Activated T-helper 1 cell treated with anti-CD3 and anti-CD28 coated beads, Interleukin-12 subunit alpha, Interleukin-12 subunit beta, Interleukin-2, Interleukin-4 antibody, amounts not matched to agents 30 ng/mL and 10 ng/mL and 1 ng/mL, durations not matched to agents 14 hours and 24 hours and 36 hours (primary cell): Measurements from ENCODE around the gene RAMP1. TPM values are rescaled to one million over a fixed set of nuclear protein-coding genes. Genes with fewer than 3 reads are reported as not detected.
"Not testable (repeated sequence)": the region's sequence is repeated elsewhere in the genome, so short reads cannot be mapped to it uniquely, and the experiment has no call there.

Experiments
- DNase-seq: peaks from one replicate; pipeline ENCODE4 v3.0.0; 2021; ENCODE audit warnings: low spot score
- H3K27ac Mint-ChIP-seq: one replicate; pipeline ENCODE4 v1.8.0; 2021; ENCODE audit warnings: mild to moderate bottlenecking, mixed read lengths
- H3K27me3 Mint-ChIP-seq: one replicate; pipeline ENCODE4 v1.8.0; 2022; ENCODE audit warnings: mild to moderate bottlenecking, moderate library complexity, mixed read lengths; ENCODE audit not compliant: insufficient read depth
- H3K36me3 Mint-ChIP-seq: one replicate; pipeline ENCODE4 v1.8.0; 2021; ENCODE audit warnings: low read depth, mixed read lengths
- H3K4me1 Mint-ChIP-seq: one replicate; pipeline ENCODE4 v1.8.0; 2021; ENCODE audit warnings: low read depth, mixed read lengths
- H3K4me3 Mint-ChIP-seq: one replicate; pipeline ENCODE4 v1.8.0; 2021; ENCODE audit warnings: mild to moderate bottlenecking, moderate library complexity, mixed read lengths
- H3K9me3 Mint-ChIP-seq: one replicate; pipeline ENCODE4 v1.8.0; 2021; ENCODE audit warnings: mixed read lengths
- intact Hi-C: fragments of 100-400 bp; cut with micrococcal nuclease; formaldehyde crosslinking; loops from one replicate; pipeline ENCODE4 v1.15.1; 2024
- total RNA-seq: library from RNA; stranded (reverse); gene quantifications from 2 replicates; pipeline ENCODE4 v1.2.3, GENCODE V29; 2022

Gene RAMP1
- total RNA-seq, 1 donor from 2014 or later, result 19.4 TPM

DNA sequence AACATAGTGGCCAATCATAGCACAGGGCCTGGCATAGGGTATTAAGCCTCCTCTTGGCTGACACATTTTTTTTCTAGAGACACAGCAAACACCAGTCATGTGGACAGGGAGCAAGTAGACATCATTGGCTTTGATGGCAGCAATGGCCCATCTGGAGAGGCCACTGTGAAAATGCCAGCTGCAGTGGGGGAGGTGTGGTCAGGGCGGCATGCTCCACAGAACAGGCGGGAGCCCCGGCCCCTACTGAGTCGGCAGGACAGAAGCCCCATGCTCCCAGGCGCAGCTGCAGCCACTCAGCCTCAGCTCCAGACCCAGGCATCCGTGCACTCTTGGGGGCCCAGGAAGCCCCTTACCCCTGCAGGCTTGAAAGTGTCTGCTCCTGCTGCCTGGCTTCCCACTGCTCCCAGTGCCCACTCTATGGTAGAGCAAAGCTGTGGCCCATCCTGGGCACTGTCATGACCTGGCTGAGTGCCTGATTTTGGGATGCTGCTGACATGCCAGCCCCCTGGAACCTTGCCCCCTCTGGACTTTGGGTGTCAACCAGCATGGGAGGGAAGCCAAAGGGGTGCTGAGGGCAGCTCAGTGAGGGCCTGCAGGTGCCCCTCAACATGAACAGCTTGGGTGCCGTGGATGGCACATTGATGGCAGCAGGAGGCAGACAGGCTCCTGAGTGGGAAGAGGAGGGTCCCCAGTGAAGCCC lies 84.1 kb downstream of the RAMP1 start:
- DNase-seq, result no peak
- Mint-ChIP-seq H3K27ac (peak overlapping the region; percentile 36), H3K4me3 (no peak overlapping the region), H3K27me3 (peaks cover 7% of the 10 kb centered on the region), H3K36me3 (peaks cover 7% of the 10 kb centered on the region), H3K9me3 (peaks cover 35% of the 10 kb centered on the region), H3K4me1 (peaks cover 63% of the 10 kb centered on the region)
- intact Hi-C loops, result no loop called here

DNA sequence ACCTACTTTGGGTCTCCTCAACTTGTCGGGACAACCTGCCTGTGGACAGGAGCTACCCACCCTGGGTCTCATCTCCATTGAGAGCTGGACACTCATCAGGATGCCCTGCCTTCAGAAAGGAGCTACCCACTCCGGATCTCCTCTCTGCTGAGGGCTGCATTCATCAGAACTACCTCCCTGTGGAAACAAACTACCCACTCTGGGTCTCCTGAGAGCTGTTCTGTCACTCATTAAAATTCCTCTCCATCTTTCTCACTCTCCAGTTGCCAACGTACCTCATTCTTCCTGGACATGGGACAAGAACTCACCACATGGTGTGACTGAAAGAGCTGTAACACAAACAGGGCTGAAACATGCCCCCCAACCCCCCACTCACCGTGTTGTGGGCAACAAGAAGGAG lies 84.9 kb downstream of the RAMP1 start:
- DNase-seq, result no peak
- Mint-ChIP-seq H3K4me3 (no peak overlapping the region), H3K9me3 (peaks cover 35% of the 10 kb centered on the region), H3K27me3 (peaks cover 8% of the 10 kb centered on the region), H3K36me3 (peaks cover 7% of the 10 kb centered on the region), H3K27ac (no peak overlapping the region), H3K4me1 (peaks cover 57% of the 10 kb centered on the region)
- intact Hi-C loops, result no loop called here

DNA sequence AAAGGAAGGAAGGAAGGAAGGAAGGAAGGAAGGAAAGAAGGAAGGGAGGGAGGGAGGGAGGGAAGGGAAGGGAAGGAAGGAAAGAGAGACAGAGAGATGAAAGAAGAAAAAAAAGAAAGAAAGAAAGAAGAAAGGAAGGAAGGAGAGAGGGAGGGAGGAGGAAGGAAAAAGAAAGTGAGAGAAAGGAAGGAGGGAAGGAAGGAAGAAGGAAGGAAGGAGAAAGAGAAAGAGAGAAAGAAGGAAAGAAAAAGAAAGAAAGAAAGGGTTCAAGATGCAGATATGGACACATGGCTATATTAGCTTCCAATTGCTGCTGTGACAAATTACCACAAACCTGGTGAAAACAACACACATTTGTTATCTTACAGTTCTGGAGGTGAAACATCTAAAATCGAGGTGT lies 87.0 kb downstream of the RAMP1 start:
- peaks cover 7% of the 10 kb centered on the region for H3K36me3 Mint-ChIP-seq
- H3K4me3 Mint-ChIP-seq, result no peak overlapping the region
- intact Hi-C loops, result no loop called here
- peaks cover 38% of the 10 kb centered on the region for H3K4me1 Mint-ChIP-seq
- no peak for DNase-seq
- peak overlapping the region; percentile 50 for H3K27ac Mint-ChIP-seq
- peaks cover 35% of the 10 kb centered on the region for H3K9me3 Mint-ChIP-seq
- H3K27me3 Mint-ChIP-seq, result peaks cover 8% of the 10 kb centered on the region

DNA sequence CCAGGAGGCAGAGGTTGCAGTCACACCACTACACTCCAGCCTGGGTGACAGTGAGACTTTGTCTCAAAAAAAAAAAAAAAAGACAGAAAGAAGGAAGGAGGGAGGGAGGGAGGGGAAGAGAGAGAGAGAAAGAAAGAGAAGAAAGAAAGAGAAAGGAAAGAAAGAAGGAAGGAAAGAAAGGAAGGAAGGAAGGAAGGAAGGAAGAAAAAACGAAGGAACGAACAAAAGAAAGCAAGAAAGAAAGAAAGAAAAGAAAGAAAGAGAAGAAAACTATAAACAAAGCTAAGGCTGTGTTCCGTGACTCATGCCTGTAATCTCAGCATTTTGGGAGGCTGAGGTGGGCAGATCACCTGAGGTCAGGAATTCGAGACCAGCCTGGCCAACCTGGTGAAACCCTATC lies 91.9 kb downstream of the RAMP1 start:
- Mint-ChIP-seq H3K9me3 (peaks cover 10% of the 10 kb centered on the region), H3K27me3 (peaks cover 27% of the 10 kb centered on the region)
- intact Hi-C loops, H3K36me3 Mint-ChIP-seq, DNase-seq, H3K4me1 Mint-ChIP-seq, H3K4me3 Mint-ChIP-seq, H3K27ac Mint-ChIP-seq: not testable (repeated sequence)

DNA sequence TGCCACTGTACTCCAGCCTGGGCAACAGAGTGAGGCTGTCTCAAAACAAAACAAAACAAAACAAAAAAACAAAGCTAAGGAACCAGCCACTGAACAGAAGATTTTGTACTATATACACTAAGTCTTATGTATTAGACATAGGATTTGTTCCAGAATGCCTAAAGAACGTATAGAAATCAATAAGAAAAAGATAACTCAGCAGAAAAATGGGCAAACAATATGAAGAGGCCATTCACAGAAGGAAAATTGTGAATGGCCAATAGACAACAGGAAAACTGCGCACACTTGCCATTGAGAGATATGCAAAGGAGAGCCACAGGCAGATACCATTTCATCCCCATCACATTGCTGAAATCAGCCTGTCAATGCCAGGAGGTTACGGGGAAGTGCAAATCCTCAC lies 92.5 kb downstream of the RAMP1 start:
- Mint-ChIP-seq H3K27ac (no peak overlapping the region), H3K36me3 (no peaks in the 10 kb centered on the region), H3K4me1 (peaks cover 4% of the 10 kb centered on the region), H3K27me3 (peaks cover 29% of the 10 kb centered on the region), H3K9me3 (peaks cover 8% of the 10 kb centered on the region), H3K4me3 (no peak overlapping the region)
- DNase-seq, result no peak
- intact Hi-C loops, result no loop called here

DNA sequence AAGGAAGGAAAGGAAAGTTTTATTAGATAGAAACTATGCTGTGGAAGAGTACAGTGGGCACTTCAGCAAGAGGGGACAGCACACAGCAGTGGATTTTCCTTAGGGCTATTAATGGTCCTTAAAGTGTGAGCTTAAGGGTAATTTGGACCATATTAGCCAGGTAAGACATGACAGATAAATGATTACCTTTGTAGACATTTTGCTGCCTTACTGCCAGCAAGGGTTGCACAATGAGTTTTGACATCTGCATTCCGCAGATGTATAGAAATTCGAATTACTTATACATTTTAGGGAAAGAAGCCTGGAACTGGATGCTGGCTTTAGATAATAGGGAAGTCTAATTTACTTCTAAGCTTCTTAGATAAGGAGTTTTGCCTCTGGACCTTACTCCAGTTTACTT lies 93.4 kb downstream of the RAMP1 start:
- Mint-ChIP-seq H3K4me1 (peaks cover 4% of the 10 kb centered on the region), H3K4me3 (no peak overlapping the region), H3K9me3 (no peaks in the 10 kb centered on the region), H3K27ac (no peak overlapping the region), H3K27me3 (peaks cover 34% of the 10 kb centered on the region), H3K36me3 (no peaks in the 10 kb centered on the region)
- intact Hi-C loops, result no loop called here
- DNase-seq, result no peak

DNA sequence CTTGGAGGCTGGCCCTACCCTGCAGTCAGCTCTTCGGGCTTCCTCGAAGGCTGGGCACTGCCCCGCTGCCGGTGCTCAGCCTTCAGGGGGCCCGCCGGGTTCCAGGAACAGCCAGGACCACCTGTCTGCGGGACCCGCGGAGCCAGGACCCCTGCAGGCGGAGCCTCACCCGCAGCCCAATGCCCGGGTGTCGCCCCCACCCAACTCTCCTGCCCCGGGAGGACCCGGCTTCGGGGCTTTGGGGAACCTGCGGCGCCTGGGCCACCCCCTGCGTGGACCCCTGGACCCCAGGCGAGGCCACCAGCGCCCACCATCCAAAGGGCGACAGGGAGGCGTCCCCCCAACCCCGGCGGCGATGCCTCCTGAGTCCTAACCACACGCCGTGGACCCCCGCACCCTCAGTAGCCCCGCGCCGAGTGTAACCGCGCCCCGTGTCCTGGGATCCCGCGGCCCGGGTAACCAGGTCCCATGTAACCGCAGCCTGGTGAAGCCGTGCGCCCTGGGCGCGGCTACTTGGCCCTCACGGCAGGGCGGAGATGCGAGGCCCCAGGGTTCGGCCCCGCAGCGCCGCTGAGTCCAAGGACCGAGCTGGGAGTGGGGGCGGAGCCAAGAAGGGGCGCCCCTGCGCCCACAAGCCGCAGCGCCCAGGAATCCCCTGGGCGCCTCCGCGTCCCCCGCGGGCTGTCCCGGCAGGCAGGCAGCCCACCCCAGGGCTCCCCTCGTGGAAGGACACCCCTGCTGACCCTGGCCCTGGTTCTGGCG lies 96.4 kb downstream of the RAMP1 start:
- Mint-ChIP-seq H3K27ac (no peak overlapping the region), H3K9me3 (no peaks in the 10 kb centered on the region), H3K4me1 (peaks cover 4% of the 10 kb centered on the region), H3K4me3 (no peak overlapping the region), H3K36me3 (no peaks in the 10 kb centered on the region), H3K27me3 (peaks cover 31% of the 10 kb centered on the region)
- intact Hi-C loops, result no loop called here
- DNase-seq, result no peak

DNA sequence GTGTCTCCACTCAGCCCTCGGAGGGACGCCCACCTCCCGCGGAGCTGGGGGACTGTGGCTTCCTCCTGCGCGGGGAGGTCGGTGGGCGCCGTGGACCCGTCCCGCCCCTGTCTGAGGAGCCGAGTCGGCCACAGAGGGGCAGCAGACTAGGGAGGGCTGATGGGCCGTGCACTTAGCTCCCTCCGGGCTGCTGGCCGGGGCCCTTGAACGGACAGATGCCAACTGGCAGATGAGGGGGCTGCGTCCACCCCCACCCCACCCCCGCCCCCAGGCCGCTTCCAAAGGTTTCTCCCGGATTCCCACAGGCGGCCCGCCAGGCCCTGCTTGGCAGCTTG lies 96.9 kb downstream of the RAMP1 start:
- Mint-ChIP-seq H3K27ac (no peak overlapping the region), H3K4me1 (peaks cover 4% of the 10 kb centered on the region), H3K4me3 (no peak overlapping the region), H3K36me3 (no peaks in the 10 kb centered on the region), H3K9me3 (no peaks in the 10 kb centered on the region), H3K27me3 (peaks cover 31% of the 10 kb centered on the region)
- intact Hi-C loops, result no loop called here
- DNase-seq, result no peak

DNA sequence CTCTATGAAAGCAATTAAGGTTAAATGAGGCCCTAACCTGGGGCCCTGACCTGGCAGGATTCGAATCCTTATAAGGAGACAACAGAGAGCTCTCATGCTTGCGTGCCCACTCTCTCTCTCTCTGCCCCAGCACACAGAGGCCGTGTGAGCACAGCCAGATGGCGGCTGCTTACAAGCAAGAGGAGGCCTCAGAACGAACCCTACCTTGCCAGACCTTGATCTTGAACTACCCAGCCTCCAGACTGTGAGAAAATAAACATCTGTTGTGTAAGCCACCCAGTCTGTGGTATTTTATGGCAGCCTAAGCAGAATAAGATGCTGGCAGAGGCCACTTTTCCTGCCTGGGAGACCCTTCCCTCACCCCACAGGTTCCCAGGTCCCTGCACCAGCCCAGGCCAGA lies 102.2 kb downstream of the RAMP1 start:
- Mint-ChIP-seq H3K9me3 (peaks cover 13% of the 10 kb centered on the region), H3K36me3 (peaks cover 2% of the 10 kb centered on the region), H3K4me3 (no peak overlapping the region), H3K27ac (no peak overlapping the region), H3K4me1 (peaks cover 4% of the 10 kb centered on the region), H3K27me3 (peaks cover 11% of the 10 kb centered on the region)
- DNase-seq, result no peak
- intact Hi-C loops, result no loop called here

Other genes starting within 250 kb of the RAMP1 start
- gene LRRFIP1, start 232.0 kb upstream of the RAMP1 start, total RNA-seq, result 212 and 226 TPM in 2 replicates
- 0.49 and 1.1 TPM in 2 replicates for gene RBM44, start 60.8 kb upstream of the RAMP1 start, total RNA-seq
- 121 TPM in 2 replicates for gene UBE2F, start 107.4 kb downstream of the RAMP1 start, total RNA-seq
- 109 and 119 TPM in 2 replicates for gene SCLY, start 201.4 kb downstream of the RAMP1 start, total RNA-seq
- gene ESPNL, start 240.7 kb downstream of the RAMP1 start, total RNA-seq, result 0.05 and 0.20 TPM in 2 replicates